PC-3 (cell line): ENCODE results near the gene SYMPK. TPM values are rescaled to one million over a fixed set of nuclear protein-coding genes. Genes with fewer than 3 reads are reported as not detected.

Experiments
- ATAC-seq: fragments of 200-7000 bp; cut with Tn5 transposase; 2 replicates; pipeline ENCODE4 v1.9.1; 2020; ENCODE audit warnings: mild to moderate bottlenecking, moderate library complexity
- BruUV-seq: library from RNA; stranded (reverse); fragments of 400-500 nt; replicated peaks from 2 replicates; lab custom pipeline; 2021; lab: Mats Ljungman, UMichigan
- CTCF ChIA-PET: fragments of 300-600 bp; sonication (Branson Sonifier 250); formaldehyde crosslinking; loops from one replicate; lab custom pipeline; 2022; ENCODE audit warnings: antibody characterized with exemption; lab: Charles Lee
- POLR2A ChIA-PET: fragments of 300-600 bp; sonication (Branson Sonifier 250); formaldehyde crosslinking; loops from one replicate; lab custom pipeline; 2022; ENCODE audit warnings: antibody characterized with exemption; ENCODE audit not compliant: unreplicated experiment; lab: Charles Lee
- DNase-seq: peaks from one replicate; pipeline ENCODE4 v3.0.0-alpha.2; 2015
- H2AFZ ChIP-seq: fragments of 300-600 bp; sonication (generic); 2 replicates; pipeline ENCODE4 v1.6.0; 2016; ENCODE audit warnings: antibody characterized with exemption, low read length
- H3F3A ChIP-seq: fragments of 300-600 bp; sonication (generic); one replicate; pipeline ENCODE4 v1.6.0; 2017; ENCODE audit warnings: antibody characterized with exemption, low read length, control low read depth, mild to moderate bottlenecking; ENCODE audit not compliant: unreplicated experiment
- H3K27ac ChIP-seq: fragments of 300-600 bp; sonication (generic); 2 replicates; pipeline ENCODE4 v1.5.1; 2016; ENCODE audit warnings: mild to moderate bottlenecking, low read length
- H3K27me3 ChIP-seq: fragments of 300-600 bp; sonication (generic); 2 replicates; pipeline ENCODE4 v1.6.1; 2016; ENCODE audit warnings: low read length, mixed read lengths
- H3K36me3 ChIP-seq: fragments of 300-600 bp; sonication (generic); 2 replicates; pipeline ENCODE4 v1.6.1; 2016; ENCODE audit warnings: low read depth, mixed run types, low read length, mixed read lengths
- H3K4me1 ChIP-seq: fragments of 300-600 bp; sonication (generic); 2 replicates; pipeline ENCODE4 v1.5.1; 2016; ENCODE audit warnings: low read length; ENCODE audit not compliant: insufficient read depth
- H3K4me2 ChIP-seq: fragments of 300-600 bp; sonication (generic); 2 replicates; pipeline ENCODE4 v1.6.0; 2016; ENCODE audit warnings: low read length
- H3K4me3 ChIP-seq: fragments of 300-600 bp; sonication (generic); 2 replicates; pipeline ENCODE4 v1.5.1; 2016; ENCODE audit warnings: mild to moderate bottlenecking, low read length, mixed read lengths
- H3K79me2 ChIP-seq: fragments of 300-600 bp; sonication (generic); 2 replicates; pipeline ENCODE4 v1.6.1; 2017; ENCODE audit warnings: low read length, mixed read lengths
- H3K9ac ChIP-seq: fragments of 300-600 bp; sonication (generic); 2 replicates; pipeline ENCODE4 v1.6.0; 2016; ENCODE audit warnings: mild to moderate bottlenecking, low read length
- H3K9me2 ChIP-seq: fragments of 300-600 bp; sonication (generic); replicated peaks from 2 replicates; pipeline ENCODE4 v1.6.1; 2016; ENCODE audit warnings: mixed run types, low read length, mixed read lengths
- H3K9me3 ChIP-seq: fragments of 300-600 bp; sonication (generic); 2 replicates; pipeline ENCODE4 v1.6.1; 2016; ENCODE audit warnings: low read length, mixed read lengths
- H4K20me1 ChIP-seq: fragments of 300-600 bp; sonication (generic); 2 replicates; pipeline ENCODE4 v1.6.1; 2016; ENCODE audit warnings: low read length, mixed read lengths
- EZH2 ChIP-seq: fragments of 300-600 bp; sonication (generic); IDR thresholded peaks from one replicate; pipeline ENCODE4 v1.6.1; 2017; ENCODE audit warnings: antibody characterized with exemption, mild to moderate bottlenecking, low read length; ENCODE audit not compliant: unreplicated experiment
- EZH2phosphoT487 ChIP-seq: fragments of 300-600 bp; sonication (generic); IDR thresholded peaks from 2 replicates; pipeline ENCODE4 v1.6.1; 2018; ENCODE audit warnings: mild to moderate bottlenecking, antibody characterized with exemption, low read length, borderline replicate concordance
- intact Hi-C: fragments of 100-400 bp; cut with micrococcal nuclease; formaldehyde crosslinking; loops from 2 replicates; pipeline ENCODE4 v1.9.0; 2023
- total RNA-seq: library from RNA; depleted of rRNA; stranded (reverse); fragments of >200 nt; gene quantifications from 2 replicates; pipeline ENCODE4 v1.2.3, GENCODE V29; 2014
- TF ChIP-seq, protein P1 (sequence below): fragments of 300-600 bp; sonication (generic); conservative IDR thresholded peaks from 2 replicates; pipeline ENCODE4 v1.5.1; 2017; ENCODE audit warnings: antibody characterized with exemption, low read depth, mild to moderate bottlenecking, low read length

SYMPK gene
- total RNA-seq, 1 experiment from 2014 or later = 36.6 TPM

GRCh38 chr19:45781214-45782161 lies 81.5 kb downstream of the SYMPK start:
- H3K4me1 ChIP-seq = peaks cover 49% of the 10 kb centered on the region
- H3K9me3 ChIP-seq = no peaks in the 10 kb centered on the region
- no peaks in the 10 kb centered on the region for H3K9me2 ChIP-seq
- no peak overlapping the region; the same call in 1 of the 2 replicates for H3K4me3 ChIP-seq
- ATAC-seq (peak; percentile 37), DNase-seq (peak; percentile 71)
- no peak overlapping the region for H2AFZ ChIP-seq
- peak overlapping the region; percentile 40; the same call in 1 of the 2 replicates for H3K27ac ChIP-seq
- H3K79me2 ChIP-seq = no peaks in the 10 kb centered on the region
- H3K4me2 ChIP-seq = peak overlapping the region; percentile 72
- intact Hi-C loops = no loop called here
- no peak overlapping the region for H3K9ac ChIP-seq
- CTCF ChIA-PET = interaction anchor here (0.6 to 1.3 kb wide), 3 partner anchors 12 to 35 kb away, joined by 3 to 7 read pairs (median 4); partner anchors contain the start of gene SIX5
- POLR2A ChIA-PET = no interaction called here
- no peaks in the 10 kb centered on the region for H3F3A ChIP-seq
- H3K36me3 ChIP-seq = no peaks in the 10 kb centered on the region
- no peaks in the 10 kb centered on the region for H4K20me1 ChIP-seq
- BruUV-seq = no TSS peak
- TF ChIP-seq EZH2 = no peak
- TF ChIP-seq, protein P1, sequence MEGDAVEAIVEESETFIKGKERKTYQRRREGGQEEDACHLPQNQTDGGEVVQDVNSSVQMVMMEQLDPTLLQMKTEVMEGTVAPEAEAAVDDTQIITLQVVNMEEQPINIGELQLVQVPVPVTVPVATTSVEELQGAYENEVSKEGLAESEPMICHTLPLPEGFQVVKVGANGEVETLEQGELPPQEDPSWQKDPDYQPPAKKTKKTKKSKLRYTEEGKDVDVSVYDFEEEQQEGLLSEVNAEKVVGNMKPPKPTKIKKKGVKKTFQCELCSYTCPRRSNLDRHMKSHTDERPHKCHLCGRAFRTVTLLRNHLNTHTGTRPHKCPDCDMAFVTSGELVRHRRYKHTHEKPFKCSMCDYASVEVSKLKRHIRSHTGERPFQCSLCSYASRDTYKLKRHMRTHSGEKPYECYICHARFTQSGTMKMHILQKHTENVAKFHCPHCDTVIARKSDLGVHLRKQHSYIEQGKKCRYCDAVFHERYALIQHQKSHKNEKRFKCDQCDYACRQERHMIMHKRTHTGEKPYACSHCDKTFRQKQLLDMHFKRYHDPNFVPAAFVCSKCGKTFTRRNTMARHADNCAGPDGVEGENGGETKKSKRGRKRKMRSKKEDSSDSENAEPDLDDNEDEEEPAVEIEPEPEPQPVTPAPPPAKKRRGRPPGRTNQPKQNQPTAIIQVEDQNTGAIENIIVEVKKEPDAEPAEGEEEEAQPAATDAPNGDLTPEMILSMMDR = no peak
- no peaks in the 10 kb centered on the region for H3K27me3 ChIP-seq

GRCh38 chr19:45780448-45781213 lies 82.3 kb downstream of the SYMPK start:
- no peak overlapping the region for H3K4me3 ChIP-seq
- H3K9me2 ChIP-seq = no peaks in the 10 kb centered on the region
- CTCF ChIA-PET = interaction anchor here (1.3 kb wide), 1 partner anchor 12 kb away, joined by 4 read pairs; the partner anchor contains the start of gene SIX5
- H3K27me3 ChIP-seq = no peaks in the 10 kb centered on the region
- intact Hi-C loops = no loop called here
- no peak for ATAC-seq
- H4K20me1 ChIP-seq = no peaks in the 10 kb centered on the region
- TF ChIP-seq EZH2phosphoT487 (no peak), EZH2 (no peak)
- TF ChIP-seq, protein P1 = no peak
- POLR2A ChIA-PET = no interaction called here
- peak overlapping the region; percentile 72 for H3K4me2 ChIP-seq
- H3K36me3 ChIP-seq = no peaks in the 10 kb centered on the region
- H3K4me1 ChIP-seq = peaks cover 49% of the 10 kb centered on the region
- H3K27ac ChIP-seq = peak overlapping the region; percentile 40; the same call in 1 of the 2 replicates
- H3K79me2 ChIP-seq = no peaks in the 10 kb centered on the region
- H3F3A ChIP-seq = no peaks in the 10 kb centered on the region
- H3K9me3 ChIP-seq = no peaks in the 10 kb centered on the region
- no peak overlapping the region for H2AFZ ChIP-seq
- no TSS peak for BruUV-seq
- DNase-seq = no peak
- no peak overlapping the region for H3K9ac ChIP-seq
